ENCODE measurements around the gene CCL26.

Gene CCL26

GRCh38 chr7:75757860-75758259 lies 14.2 kb downstream of the CCL26 start:
- no peak for TF ChIP-seq ZNF311 (tag by site-specific recombination; IDR thresholded peaks at IDR 0.05; ENCODE audit: borderline replicate concordance)
- no peak for TF ChIP-seq ZNF549 (tag by site-specific recombination; IDR thresholded peaks at IDR 0.05)
- no peak for TF ChIP-seq ZNF24 (tag by site-specific recombination; IDR thresholded peaks at IDR 0.05)
- TF ChIP-seq ZFP37 (tag by site-specific recombination; IDR thresholded peaks at IDR 0.05) = no peak
- no peak for TF ChIP-seq ZNF571 (tag by site-specific recombination; IDR thresholded peaks at IDR 0.05)
- no peak for TF ChIP-seq ZNF645 (tag by site-specific recombination; IDR thresholded peaks at IDR 0.05)
- no peak for TF ChIP-seq ZBTB6 (tag by site-specific recombination; IDR thresholded peaks at IDR 0.05)
- TF ChIP-seq ZNF174 (tag by site-specific recombination; IDR thresholded peaks at IDR 0.05) = no peak
- TF ChIP-seq PBX3 (CRISPR knock-in tag; IDR thresholded peaks at IDR 0.05) = no peak
- no peak for TF ChIP-seq ZNF354C (tag by site-specific recombination; IDR thresholded peaks at IDR 0.05; ENCODE audit: borderline replicate concordance, low read depth)
- no peak for TF ChIP-seq SP7 (tag by site-specific recombination; IDR thresholded peaks at IDR 0.05)
- TF ChIP-seq TRIM28 (IDR thresholded peaks at IDR 0.05; ENCODE audit: borderline replicate concordance, low read length) = no peak
- no peak for TF ChIP-seq BCL6B (tag by site-specific recombination; IDR thresholded peaks at IDR 0.05)
- TF ChIP-seq PATZ1 (tag by site-specific recombination; IDR thresholded peaks at IDR 0.05) = no peak
- no peak for TF ChIP-seq ZBTB1 (tag by site-specific recombination; IDR thresholded peaks at IDR 0.05)
- TF ChIP-seq ZNF791 (tag by site-specific recombination; IDR thresholded peaks at IDR 0.05) = no peak
- TF ChIP-seq MZF1 (tag by site-specific recombination; IDR thresholded peaks at IDR 0.05; ENCODE audit: borderline replicate concordance) = no peak
- no peak for TF ChIP-seq HIC1 (tag by site-specific recombination; IDR thresholded peaks at IDR 0.05)
- Histone ChIP-seq H3K4me1 (ENCODE audit: control insufficient read depth, insufficient read depth, low read length) (no peaks in the 10 kb centered on the region), H3K9me3 (ENCODE audit: control insufficient read depth, insufficient read depth, low read depth, low read length) (no peaks in the 10 kb centered on the region), H3K4me3 (ENCODE audit: low read depth, low read length) (no peak overlapping the region), H3K27ac (ENCODE audit: extremely low read depth, low read depth, low read length) (no peak overlapping the region), H3K36me3 (ENCODE audit: control insufficient read depth in 2 of 2, insufficient read depth in 1 of 2, low read length in 2 of 2) (no peaks in the 10 kb centered on the region)
- ChIA-PET CTCF (no interaction called here), POLR2A (no interaction called here)

Measured in HEK293 (cell line).